Esophagus muscularis mucosa (tissue), 4 donors: ENCODE data around the gene PTPRCAP.

Experiments used
- EP300 ChIP-seq: sonication (generic); formaldehyde crosslinking; IDR thresholded peaks from one replicate; pipeline ENCODE4 v1.6.1; 2017; ENCODE audit warnings: antibody characterized with exemption
- POLR2A ChIP-seq: fragments of 450-650 bp; IDR thresholded peaks from one replicate; pipeline ENCODE4 v1.6.1; 2017; ENCODE audit warnings: antibody characterized with exemption, moderate library complexity, mild to moderate bottlenecking, low read depth
- POLR2AphosphoS5 ChIP-seq, 2 donors: sonication (generic); formaldehyde crosslinking; IDR thresholded peaks; one replicate each; pipeline ENCODE4 v1.6.1; 2017; ENCODE audit warnings: antibody characterized with exemption in 2 of 2
- TF ChIP-seq, protein P1 (sequence below), 3 experiments: fragments of 200-600 bp in 2 of 3; fragments of 450-650 bp in 1 of 3; sonication (generic) in 2 of 3; IDR thresholded peaks; one replicate each; pipeline ENCODE4 v1.5.1; 2017 to 2019; ENCODE audit warnings: antibody characterized with exemption in 3 of 3, mild to moderate bottlenecking in 2 of 3, moderate library complexity in 1 of 3

DNA sequence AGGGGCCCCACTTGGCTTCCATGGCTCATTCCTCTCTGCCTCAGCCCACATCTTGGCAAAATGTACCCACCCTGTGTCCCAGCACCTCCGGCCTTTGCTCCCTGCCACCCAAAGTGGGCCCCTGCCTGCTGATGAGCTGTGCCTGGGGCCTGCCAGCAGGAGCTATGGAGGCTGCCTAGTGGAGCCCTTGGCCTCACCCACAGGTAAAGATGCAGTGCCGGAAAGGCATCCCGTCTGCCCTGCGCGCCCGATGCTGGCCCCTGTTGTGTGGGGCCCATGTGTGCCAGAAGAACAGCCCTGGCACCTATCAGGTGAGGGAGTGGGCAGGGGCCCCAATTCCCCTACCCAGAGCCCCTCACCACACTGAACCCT is 32.3 kb downstream of the PTPRCAP start:
- TF ChIP-seq EP300 = no peak
- TF ChIP-seq, protein P1, sequence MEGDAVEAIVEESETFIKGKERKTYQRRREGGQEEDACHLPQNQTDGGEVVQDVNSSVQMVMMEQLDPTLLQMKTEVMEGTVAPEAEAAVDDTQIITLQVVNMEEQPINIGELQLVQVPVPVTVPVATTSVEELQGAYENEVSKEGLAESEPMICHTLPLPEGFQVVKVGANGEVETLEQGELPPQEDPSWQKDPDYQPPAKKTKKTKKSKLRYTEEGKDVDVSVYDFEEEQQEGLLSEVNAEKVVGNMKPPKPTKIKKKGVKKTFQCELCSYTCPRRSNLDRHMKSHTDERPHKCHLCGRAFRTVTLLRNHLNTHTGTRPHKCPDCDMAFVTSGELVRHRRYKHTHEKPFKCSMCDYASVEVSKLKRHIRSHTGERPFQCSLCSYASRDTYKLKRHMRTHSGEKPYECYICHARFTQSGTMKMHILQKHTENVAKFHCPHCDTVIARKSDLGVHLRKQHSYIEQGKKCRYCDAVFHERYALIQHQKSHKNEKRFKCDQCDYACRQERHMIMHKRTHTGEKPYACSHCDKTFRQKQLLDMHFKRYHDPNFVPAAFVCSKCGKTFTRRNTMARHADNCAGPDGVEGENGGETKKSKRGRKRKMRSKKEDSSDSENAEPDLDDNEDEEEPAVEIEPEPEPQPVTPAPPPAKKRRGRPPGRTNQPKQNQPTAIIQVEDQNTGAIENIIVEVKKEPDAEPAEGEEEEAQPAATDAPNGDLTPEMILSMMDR (IDR thresholded peaks at IDR 0.05) = no peak
- no peak for TF ChIP-seq POLR2A
- TF ChIP-seq POLR2AphosphoS5 (IDR thresholded peaks at IDR 0.05) = no peak
